ENCODE data around the gene GPR37. TPM values are rescaled to one million over a fixed set of nuclear protein-coding genes. Genes with fewer than 3 reads are reported as not detected.

GPR37 gene
- total and polyA plus RNA-seq, 10 donors = 0.05 to 6.2 (median 1.7) TPM; not detected in 1

DNA sequence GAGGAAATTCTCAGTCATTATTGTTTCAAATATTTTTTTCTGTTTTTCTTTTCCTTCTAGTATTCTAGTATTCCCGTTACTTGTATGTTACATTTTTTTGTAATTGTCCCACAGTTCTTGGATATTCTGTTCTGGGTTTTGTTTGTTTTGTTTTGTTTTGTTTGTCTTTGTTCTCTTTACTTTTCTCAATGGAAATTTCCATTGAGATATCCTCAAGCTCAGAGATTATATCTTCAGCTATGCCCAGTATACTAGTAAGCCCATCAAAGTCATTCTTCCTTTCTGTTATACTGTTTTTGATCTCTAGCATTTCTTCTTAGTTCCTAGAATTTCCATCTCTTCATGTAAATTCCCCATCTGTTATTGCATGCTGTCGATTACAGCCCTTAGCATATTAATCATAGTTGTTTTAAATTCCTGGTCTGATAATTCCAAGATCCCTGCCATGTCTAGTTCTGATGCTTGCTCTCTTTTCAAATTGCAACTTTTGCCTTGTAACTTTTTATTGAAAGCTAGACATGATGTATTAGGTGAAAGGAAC lies 27.8 kb downstream of the GPR37 start:
- intact Hi-C loops (cut with DNase I; ENCODE audit: low total_unique reads) = no loop called here
- H3K9me3 ChIP-seq = no peaks in the 10 kb centered on the region
- no peak for DNase-seq
- TF ChIP-seq POLR2A (IDR thresholded peaks at IDR 0.05) = no peak
- TF ChIP-seq POLR2AphosphoS5 (IDR thresholded peaks at IDR 0.05) = no peak
- TF ChIP-seq, protein P1, sequence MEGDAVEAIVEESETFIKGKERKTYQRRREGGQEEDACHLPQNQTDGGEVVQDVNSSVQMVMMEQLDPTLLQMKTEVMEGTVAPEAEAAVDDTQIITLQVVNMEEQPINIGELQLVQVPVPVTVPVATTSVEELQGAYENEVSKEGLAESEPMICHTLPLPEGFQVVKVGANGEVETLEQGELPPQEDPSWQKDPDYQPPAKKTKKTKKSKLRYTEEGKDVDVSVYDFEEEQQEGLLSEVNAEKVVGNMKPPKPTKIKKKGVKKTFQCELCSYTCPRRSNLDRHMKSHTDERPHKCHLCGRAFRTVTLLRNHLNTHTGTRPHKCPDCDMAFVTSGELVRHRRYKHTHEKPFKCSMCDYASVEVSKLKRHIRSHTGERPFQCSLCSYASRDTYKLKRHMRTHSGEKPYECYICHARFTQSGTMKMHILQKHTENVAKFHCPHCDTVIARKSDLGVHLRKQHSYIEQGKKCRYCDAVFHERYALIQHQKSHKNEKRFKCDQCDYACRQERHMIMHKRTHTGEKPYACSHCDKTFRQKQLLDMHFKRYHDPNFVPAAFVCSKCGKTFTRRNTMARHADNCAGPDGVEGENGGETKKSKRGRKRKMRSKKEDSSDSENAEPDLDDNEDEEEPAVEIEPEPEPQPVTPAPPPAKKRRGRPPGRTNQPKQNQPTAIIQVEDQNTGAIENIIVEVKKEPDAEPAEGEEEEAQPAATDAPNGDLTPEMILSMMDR (IDR thresholded peaks at IDR 0.05 in 8 of 11, conservative IDR thresholded peaks at IDR 0.05 in 3 of 11) = no peak
- H3K27me3 ChIP-seq (replicated peaks in 1 of 7) = no peaks in the 10 kb centered on the region
- H3K27ac ChIP-seq = no peak overlapping the region
- WGBS, 5 donors = 70 to 81% (median 74%) methylated on average over 2 of the region's 2 CpGs
- no peak overlapping the region for H3K4me3 ChIP-seq
- H3K36me3 ChIP-seq = no peaks in the 10 kb centered on the region
- no peaks in the 10 kb centered on the region for H3K4me1 ChIP-seq

DNA sequence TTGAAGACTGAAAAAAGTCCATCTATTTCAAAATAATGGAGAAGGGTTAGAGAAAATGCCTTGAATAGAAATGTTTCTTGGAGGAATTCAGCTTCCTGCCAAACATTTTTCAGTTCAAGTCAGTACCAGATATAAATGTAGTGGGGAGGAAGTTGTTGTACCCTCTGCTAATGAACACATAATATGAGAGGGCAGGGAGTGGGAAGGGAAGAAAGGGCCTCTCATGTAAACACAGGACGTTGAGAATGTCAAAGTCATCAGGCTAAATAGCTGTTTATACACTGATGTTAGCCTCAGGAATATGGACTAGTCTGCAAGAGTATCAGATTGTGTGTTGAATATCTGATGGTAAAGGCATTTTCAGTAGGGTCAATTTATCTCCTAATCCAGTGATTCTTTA lies 37.0 kb downstream of the GPR37 start:
- 0 to 8% (median 5%) methylated on average over 1 of the region's 1 CpG for WGBS, 5 donors
- no peak for DNase-seq
- H3K36me3 ChIP-seq = no peaks in the 10 kb centered on the region
- no peaks in the 10 kb centered on the region for H3K27me3 ChIP-seq (replicated peaks in 1 of 7)
- intact Hi-C loops (cut with DNase I; ENCODE audit: low total_unique reads) = no loop called here
- no peaks in the 10 kb centered on the region for H3K4me1 ChIP-seq
- no peaks in the 10 kb centered on the region for H3K9me3 ChIP-seq
- TF ChIP-seq POLR2AphosphoS5 (IDR thresholded peaks at IDR 0.05) (no peak), POLR2A (IDR thresholded peaks at IDR 0.05) (no peak)
- TF ChIP-seq, protein P1 (IDR thresholded peaks at IDR 0.05 in 8 of 11, conservative IDR thresholded peaks at IDR 0.05 in 3 of 11) = no peak
- no peak overlapping the region for H3K4me3 ChIP-seq
- no peak overlapping the region for H3K27ac ChIP-seq

DNA sequence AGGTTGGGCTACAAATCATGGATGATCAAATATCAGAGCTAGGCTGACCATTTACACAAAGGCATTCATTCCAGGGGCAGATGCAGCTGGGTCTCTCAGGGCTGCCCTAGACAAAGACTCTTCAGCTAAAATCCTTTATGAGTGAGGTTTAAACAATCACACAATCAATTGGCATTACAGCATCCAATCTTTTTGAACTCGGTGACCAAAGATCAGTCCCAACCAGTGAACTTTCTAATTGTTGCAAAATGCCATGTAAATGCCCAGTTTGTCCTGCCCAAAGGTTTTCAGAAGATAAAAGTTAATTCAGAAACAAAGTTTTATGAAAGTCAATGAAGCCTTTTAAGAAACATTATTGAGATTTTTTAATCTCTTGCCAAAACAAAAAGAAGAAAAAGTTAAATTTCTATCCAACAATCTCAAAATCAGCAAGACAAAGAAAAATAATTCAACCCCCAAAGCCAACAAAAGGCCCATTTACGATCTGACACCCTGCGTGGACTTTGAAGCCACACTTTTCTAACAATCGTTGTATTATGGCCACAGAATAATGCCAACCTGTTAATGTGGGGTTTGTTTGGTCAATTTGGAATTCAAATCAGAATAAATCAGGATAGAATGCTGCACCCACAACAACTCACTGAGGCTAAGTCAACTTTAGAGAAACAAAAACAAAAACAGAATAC lies 40.9 kb downstream of the GPR37 start:
- WGBS, 5 donors = 61 to 73% (median 69%) methylated on average over 4 of the region's 4 CpGs
- no peaks in the 10 kb centered on the region for H3K27me3 ChIP-seq (replicated peaks in 1 of 7)
- intact Hi-C loops (cut with DNase I; ENCODE audit: low total_unique reads) = no loop called here
- H3K27ac ChIP-seq = no peak overlapping the region
- no peaks in the 10 kb centered on the region for H3K36me3 ChIP-seq
- H3K9me3 ChIP-seq = no peaks in the 10 kb centered on the region
- no peak overlapping the region for H3K4me3 ChIP-seq
- DNase-seq = no peak
- TF ChIP-seq, protein P1 (IDR thresholded peaks at IDR 0.05 in 8 of 11, conservative IDR thresholded peaks at IDR 0.05 in 3 of 11) = no peak
- TF ChIP-seq POLR2A (IDR thresholded peaks at IDR 0.05) = no peak
- no peak for TF ChIP-seq POLR2AphosphoS5 (IDR thresholded peaks at IDR 0.05)
- no peaks in the 10 kb centered on the region for H3K4me1 ChIP-seq

DNA sequence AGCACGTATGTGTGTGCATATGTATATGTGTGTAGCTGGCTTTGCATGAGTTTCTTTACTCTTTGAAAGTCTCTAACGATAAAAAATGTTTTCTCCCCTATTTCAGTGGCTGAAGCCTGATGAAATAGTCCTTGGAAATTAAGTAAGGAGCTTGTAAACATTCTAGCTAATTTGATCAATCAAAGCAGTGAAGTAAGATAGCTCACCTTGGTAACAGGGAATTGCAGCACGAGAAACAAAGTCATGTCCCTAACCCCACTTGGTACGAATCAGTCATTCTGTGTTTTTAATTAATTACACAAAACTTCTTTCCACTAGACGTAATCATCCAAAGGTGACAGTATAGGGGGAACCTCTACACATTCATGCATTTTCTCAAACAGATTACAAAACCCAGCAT lies 41.5 kb downstream of the GPR37 start:
- TF ChIP-seq, protein P1 (IDR thresholded peaks at IDR 0.05 in 8 of 11, conservative IDR thresholded peaks at IDR 0.05 in 3 of 11) = no peak
- no peak for TF ChIP-seq POLR2A (IDR thresholded peaks at IDR 0.05)
- no peak for TF ChIP-seq POLR2AphosphoS5 (IDR thresholded peaks at IDR 0.05)
- no peak for DNase-seq
- 66 to 84% (median 79%) methylated on average over 5 of the region's 5 CpGs for WGBS, 5 donors
- no peak overlapping the region for H3K4me3 ChIP-seq
- H3K27ac ChIP-seq = no peak overlapping the region
- H3K27me3 ChIP-seq (replicated peaks in 1 of 7) = no peaks in the 10 kb centered on the region
- H3K4me1 ChIP-seq = no peaks in the 10 kb centered on the region
- no peaks in the 10 kb centered on the region for H3K36me3 ChIP-seq
- no peaks in the 10 kb centered on the region for H3K9me3 ChIP-seq
- intact Hi-C loops (cut with DNase I; ENCODE audit: low total_unique reads) = no loop called here

All from spleen (tissue), 11 donors.